ENCODE results near the gene CORO2B. TPM values are rescaled to one million over a fixed set of nuclear protein-coding genes. Genes with fewer than 3 reads are reported as not detected.

CORO2B gene
- total and polyA plus RNA-seq, 2 experiments from 2014 or later: 2.9 to 3.0 TPM

DNA sequence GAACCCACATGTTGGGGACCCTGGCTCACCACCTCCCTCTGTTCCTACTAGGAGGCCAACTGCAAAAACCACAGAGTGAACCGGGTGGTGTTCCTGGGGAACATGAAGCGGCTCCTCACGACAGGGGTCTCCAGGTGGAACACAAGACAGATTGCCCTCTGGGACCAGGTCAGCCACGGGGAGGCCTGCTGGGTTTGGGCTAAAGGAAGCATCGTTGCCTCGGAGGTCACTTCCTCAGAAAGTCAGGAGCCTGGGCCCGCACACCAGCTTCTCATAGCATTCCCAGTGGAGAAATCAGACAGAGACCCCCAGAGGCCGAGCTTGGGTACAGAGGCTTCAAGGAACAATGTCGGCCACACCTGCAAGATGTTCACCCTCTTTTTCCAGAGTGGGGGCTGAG, 135.1 kb downstream of the CORO2B start:
- no peaks in the 10 kb centered on the region for H3K27me3 ChIP-seq
- no peak overlapping the region for H3K4me3 ChIP-seq
- DNase-seq (ENCODE audit: low read depth in 1 of 2, low spot score in 1 of 2): no peak
- peaks cover 8% of the 10 kb centered on the region for H3K4me1 ChIP-seq (ENCODE audit: low read depth)
- no peaks in the 10 kb centered on the region for H3K36me3 ChIP-seq
- TF ChIP-seq, protein P1, sequence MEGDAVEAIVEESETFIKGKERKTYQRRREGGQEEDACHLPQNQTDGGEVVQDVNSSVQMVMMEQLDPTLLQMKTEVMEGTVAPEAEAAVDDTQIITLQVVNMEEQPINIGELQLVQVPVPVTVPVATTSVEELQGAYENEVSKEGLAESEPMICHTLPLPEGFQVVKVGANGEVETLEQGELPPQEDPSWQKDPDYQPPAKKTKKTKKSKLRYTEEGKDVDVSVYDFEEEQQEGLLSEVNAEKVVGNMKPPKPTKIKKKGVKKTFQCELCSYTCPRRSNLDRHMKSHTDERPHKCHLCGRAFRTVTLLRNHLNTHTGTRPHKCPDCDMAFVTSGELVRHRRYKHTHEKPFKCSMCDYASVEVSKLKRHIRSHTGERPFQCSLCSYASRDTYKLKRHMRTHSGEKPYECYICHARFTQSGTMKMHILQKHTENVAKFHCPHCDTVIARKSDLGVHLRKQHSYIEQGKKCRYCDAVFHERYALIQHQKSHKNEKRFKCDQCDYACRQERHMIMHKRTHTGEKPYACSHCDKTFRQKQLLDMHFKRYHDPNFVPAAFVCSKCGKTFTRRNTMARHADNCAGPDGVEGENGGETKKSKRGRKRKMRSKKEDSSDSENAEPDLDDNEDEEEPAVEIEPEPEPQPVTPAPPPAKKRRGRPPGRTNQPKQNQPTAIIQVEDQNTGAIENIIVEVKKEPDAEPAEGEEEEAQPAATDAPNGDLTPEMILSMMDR (IDR thresholded peaks at IDR 0.05; ENCODE audit: low read depth, low read length): no peak
- no peaks in the 10 kb centered on the region for H3K9me3 ChIP-seq (ENCODE audit: low read depth)
- no peak overlapping the region for H3K27ac ChIP-seq

DNA sequence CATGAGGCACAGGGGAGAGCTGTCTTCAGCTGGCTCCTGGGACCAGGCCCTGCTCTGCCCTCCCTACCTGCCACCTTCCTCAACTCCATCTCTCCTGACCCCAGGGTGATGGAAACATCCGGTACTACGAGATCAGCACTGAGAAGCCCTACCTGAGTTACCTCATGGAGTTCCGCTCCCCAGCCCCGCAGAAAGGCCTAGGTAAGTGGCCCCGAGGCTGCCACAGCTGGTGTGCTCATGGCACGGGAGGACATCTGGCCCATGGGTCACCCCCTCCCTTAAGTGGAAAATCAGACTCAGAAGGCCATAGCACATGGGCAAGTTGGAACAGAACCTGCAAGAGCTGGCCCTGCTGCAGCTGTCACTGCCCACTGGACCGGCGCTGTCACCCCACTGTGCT, 136.3 kb downstream of the CORO2B start:
- Histone ChIP-seq H3K4me1 (ENCODE audit: low read depth) (peaks cover 3% of the 10 kb centered on the region), H3K4me3 (no peak overlapping the region), H3K9me3 (ENCODE audit: low read depth) (no peaks in the 10 kb centered on the region), H3K27me3 (no peaks in the 10 kb centered on the region), H3K36me3 (no peaks in the 10 kb centered on the region), H3K27ac (no peak overlapping the region)
- TF ChIP-seq, protein P1 (IDR thresholded peaks at IDR 0.05; ENCODE audit: low read depth, low read length): no peak
- DNase-seq (ENCODE audit: low read depth in 1 of 2, low spot score in 1 of 2): no peak

DNA sequence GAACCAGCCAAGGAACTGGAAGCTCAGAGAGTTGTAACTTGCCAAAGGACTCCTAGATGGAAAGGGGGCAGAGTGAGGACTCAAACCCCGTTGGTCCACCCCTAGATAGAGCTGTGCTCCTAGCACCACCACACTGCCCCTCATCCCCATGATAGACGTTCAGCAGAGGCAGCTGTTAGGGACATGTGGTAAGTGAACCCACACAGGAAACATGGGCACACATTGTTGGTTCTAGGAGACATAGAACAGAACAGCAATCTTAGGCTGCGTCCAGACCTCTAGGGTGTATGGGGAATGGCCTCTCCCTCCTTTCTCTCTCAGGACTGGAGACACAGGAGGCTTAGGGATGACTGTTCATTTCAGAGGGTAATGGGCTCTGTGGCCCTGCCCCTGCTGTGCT, 139.2 kb downstream of the CORO2B start:
- DNase-seq (ENCODE audit: low read depth in 1 of 2, low spot score in 1 of 2): no peak
- Histone ChIP-seq H3K9me3 (ENCODE audit: low read depth) (no peaks in the 10 kb centered on the region), H3K4me3 (no peak overlapping the region), H3K4me1 (ENCODE audit: low read depth) (peaks cover 9% of the 10 kb centered on the region), H3K27me3 (no peaks in the 10 kb centered on the region), H3K27ac (no peak overlapping the region), H3K36me3 (no peaks in the 10 kb centered on the region)
- TF ChIP-seq, protein P1 (IDR thresholded peaks at IDR 0.05; ENCODE audit: low read depth, low read length): no peak

DNA sequence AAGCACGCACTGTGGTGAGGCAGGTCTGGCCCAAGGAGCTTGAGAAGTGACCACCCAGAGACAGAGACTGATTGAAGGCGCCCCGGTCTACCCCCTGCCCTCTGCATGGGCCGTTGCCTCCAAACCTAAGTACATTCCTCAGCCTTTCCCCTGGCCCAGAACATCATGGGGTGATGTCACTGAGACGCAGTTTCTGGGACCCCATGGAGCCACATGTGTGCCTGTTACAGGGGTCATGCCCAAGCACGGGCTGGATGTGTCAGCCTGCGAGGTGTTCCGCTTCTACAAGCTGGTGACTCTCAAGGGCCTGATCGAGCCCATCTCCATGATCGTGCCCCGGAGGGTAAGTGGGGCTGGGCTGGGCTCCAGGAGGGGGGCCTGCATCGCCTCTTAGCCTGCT, 139.7 kb downstream of the CORO2B start:
- Histone ChIP-seq H3K27me3 (no peaks in the 10 kb centered on the region), H3K27ac (no peak overlapping the region), H3K4me1 (ENCODE audit: low read depth) (peaks cover 9% of the 10 kb centered on the region), H3K4me3 (no peak overlapping the region), H3K36me3 (no peaks in the 10 kb centered on the region), H3K9me3 (ENCODE audit: low read depth) (no peaks in the 10 kb centered on the region)
- DNase-seq (ENCODE audit: low read depth in 1 of 2, low spot score in 1 of 2): no peak
- TF ChIP-seq, protein P1 (IDR thresholded peaks at IDR 0.05; ENCODE audit: low read depth, low read length): no peak

DNA sequence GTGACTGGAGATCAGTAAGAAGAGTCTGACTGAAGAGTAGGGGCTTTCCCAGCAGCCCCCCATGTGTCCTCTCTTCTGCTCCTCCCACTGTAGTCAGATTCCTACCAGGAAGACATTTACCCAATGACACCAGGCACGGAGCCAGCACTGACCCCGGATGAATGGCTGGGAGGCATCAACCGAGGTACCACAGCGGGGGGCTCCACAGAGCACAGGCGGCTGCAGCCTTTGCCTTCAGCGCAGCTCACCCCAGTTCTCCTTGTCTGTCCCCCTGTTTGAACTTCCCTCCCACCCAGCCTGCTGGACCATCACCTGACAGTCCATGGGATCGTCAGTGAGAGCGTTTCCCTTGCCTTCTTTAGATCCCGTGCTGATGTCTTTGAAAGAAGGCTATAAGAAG, 140.3 kb downstream of the CORO2B start:
- TF ChIP-seq, protein P1 (IDR thresholded peaks at IDR 0.05; ENCODE audit: low read depth, low read length): no peak
- Histone ChIP-seq H3K36me3 (no peaks in the 10 kb centered on the region), H3K27ac (no peak overlapping the region), H3K4me1 (ENCODE audit: low read depth) (peaks cover 9% of the 10 kb centered on the region), H3K27me3 (no peaks in the 10 kb centered on the region), H3K9me3 (ENCODE audit: low read depth) (no peaks in the 10 kb centered on the region), H3K4me3 (no peak overlapping the region)
- DNase-seq (ENCODE audit: low read depth in 1 of 2, low spot score in 1 of 2): no peak

DNA sequence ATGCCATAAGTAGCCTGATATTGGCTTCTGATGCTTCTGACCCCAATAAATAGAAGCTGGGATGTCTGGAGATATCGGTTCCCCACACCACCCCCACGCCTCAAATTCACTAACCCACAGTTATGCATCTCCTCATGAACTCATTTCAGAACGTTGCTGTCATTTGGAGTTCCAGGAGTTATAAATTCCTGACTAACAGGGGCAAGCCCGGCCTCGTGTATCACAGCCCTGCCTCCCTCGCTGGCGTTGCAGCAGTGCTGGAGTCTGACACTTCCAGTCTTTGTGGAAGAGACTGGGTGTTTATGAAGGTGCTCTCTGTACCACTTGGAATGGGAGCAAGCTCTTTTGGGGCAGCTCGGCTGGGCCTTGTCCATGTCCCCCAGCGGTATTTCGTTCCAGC, 140.9 kb downstream of the CORO2B start:
- TF ChIP-seq, protein P1 (IDR thresholded peaks at IDR 0.05; ENCODE audit: low read depth, low read length): no peak
- H3K36me3 ChIP-seq: no peaks in the 10 kb centered on the region
- H3K4me1 ChIP-seq (ENCODE audit: low read depth): peaks cover 9% of the 10 kb centered on the region
- no peak overlapping the region for H3K27ac ChIP-seq
- no peak for DNase-seq (ENCODE audit: low read depth in 1 of 2, low spot score in 1 of 2)
- no peaks in the 10 kb centered on the region for H3K9me3 ChIP-seq (ENCODE audit: low read depth)
- no peaks in the 10 kb centered on the region for H3K27me3 ChIP-seq
- H3K4me3 ChIP-seq: no peak overlapping the region

Data from cardiac muscle cell (in vitro differentiated cells and primary cell).